Calu3 (cell line): ENCODE data around the gene SHTN1. TPM values are rescaled to one million over a fixed set of nuclear protein-coding genes. Genes with fewer than 3 reads are reported as not detected.

ENCODE experiments used
- BruUV-seq: library from RNA; stranded (reverse); fragments of 400-500 nt; replicated peaks from 2 replicates; lab custom pipeline; 2021; lab: Mats Ljungman, UMichigan
- CTCF ChIA-PET: fragments of 300-600 bp; sonication (Branson Sonifier 250); formaldehyde crosslinking; loops from one replicate; lab custom pipeline; 2022; ENCODE audit warnings: antibody characterized with exemption; lab: Charles Lee
- DNase-seq: peaks from one replicate; pipeline ENCODE4 v3.0.0; 2022
- H3K27ac Mint-ChIP-seq: one replicate; pipeline ENCODE4 v1.8.0; 2022; ENCODE audit warnings: mixed read lengths; ENCODE audit not compliant: unreplicated experiment
- H3K27me3 Mint-ChIP-seq: one replicate; pipeline ENCODE4 v1.8.0; 2022; ENCODE audit warnings: mixed read lengths; ENCODE audit not compliant: unreplicated experiment
- H3K36me3 Mint-ChIP-seq: one replicate; pipeline ENCODE4 v1.8.0; 2022; ENCODE audit warnings: mild to moderate bottlenecking, moderate library complexity, mixed read lengths; ENCODE audit not compliant: insufficient read depth, unreplicated experiment
- H3K4me1 Mint-ChIP-seq: one replicate; pipeline ENCODE4 v1.8.0; 2022; ENCODE audit warnings: mild to moderate bottlenecking, low read depth, mixed read lengths; ENCODE audit not compliant: unreplicated experiment
- H3K4me3 Mint-ChIP-seq: one replicate; pipeline ENCODE4 v1.8.0; 2022; ENCODE audit warnings: mild to moderate bottlenecking, low read depth, moderate library complexity, mixed read lengths; ENCODE audit not compliant: unreplicated experiment
- H3K9me3 Mint-ChIP-seq: one replicate; pipeline ENCODE4 v1.8.0; 2022; ENCODE audit warnings: low read depth, mixed read lengths; ENCODE audit not compliant: unreplicated experiment
- CTCF ChIP-seq: fragments of 200-600 bp; IDR thresholded peaks from one replicate; pipeline ENCODE4 v1.8.0; 2022; ENCODE audit warnings: antibody characterized with exemption; ENCODE audit not compliant: unreplicated experiment
- intact Hi-C: fragments of 100-400 bp; cut with micrococcal nuclease; formaldehyde crosslinking; loops from one replicate; pipeline ENCODE4 v1.10.0; 2022; ENCODE audit not compliant: unreplicated experiment
- total RNA-seq: library from RNA; stranded (reverse); gene quantifications from 2 replicates; pipeline ENCODE4 v1.2.3, GENCODE V29; 2022

SHTN1 gene
- total RNA-seq, 1 experiment from 2014 or later: 32.3 TPM

- intact Hi-C loops: no loop called here
- no peak for DNase-seq
- H3K27ac Mint-ChIP-seq: no peak overlapping the region
- TF ChIP-seq CTCF: no peak
- H3K9me3 Mint-ChIP-seq: peaks cover 3% of the 10 kb centered on the region
- H3K4me3 Mint-ChIP-seq: no peak overlapping the region
- H3K27me3 Mint-ChIP-seq: no peaks in the 10 kb centered on the region
- no peaks in the 10 kb centered on the region for H3K4me1 Mint-ChIP-seq
- CTCF ChIA-PET: no interaction called here
- peaks cover 5% of the 10 kb centered on the region for H3K36me3 Mint-ChIP-seq
- BruUV-seq: no TSS peak
These were observed 73.2 kb downstream of the SHTN1 start for GRCh38 chr10:116931806-116932205.

GRCh38 chr10:116926426-116926825, 78.6 kb downstream of the SHTN1 start:
- no peak for DNase-seq
- CTCF ChIA-PET: no interaction called here
- Mint-ChIP-seq H3K27ac (no peak overlapping the region), H3K4me1 (no peaks in the 10 kb centered on the region), H3K36me3 (peaks cover 5% of the 10 kb centered on the region), H3K27me3 (no peaks in the 10 kb centered on the region), H3K4me3 (no peak overlapping the region), H3K9me3 (no peaks in the 10 kb centered on the region)
- intact Hi-C loops: no loop called here
- no TSS peak for BruUV-seq
- TF ChIP-seq CTCF: no peak

GRCh38 chr10:116925056-116925455, 79.9 kb downstream of the SHTN1 start:
- H3K4me3 Mint-ChIP-seq: no peak overlapping the region
- peaks cover 5% of the 10 kb centered on the region for H3K36me3 Mint-ChIP-seq
- H3K27me3 Mint-ChIP-seq: no peaks in the 10 kb centered on the region
- intact Hi-C loops: no loop called here
- no peak overlapping the region for H3K27ac Mint-ChIP-seq
- H3K9me3 Mint-ChIP-seq: no peaks in the 10 kb centered on the region
- BruUV-seq: no TSS peak
- DNase-seq: no peak
- TF ChIP-seq CTCF: no peak
- CTCF ChIA-PET: no interaction called here
- H3K4me1 Mint-ChIP-seq: no peaks in the 10 kb centered on the region

GRCh38 chr10:116919706-116920105, 85.3 kb downstream of the SHTN1 start:
- no peak overlapping the region for H3K27ac Mint-ChIP-seq
- no peaks in the 10 kb centered on the region for H3K27me3 Mint-ChIP-seq
- CTCF ChIA-PET: no interaction called here
- BruUV-seq: no TSS peak
- peaks cover 4% of the 10 kb centered on the region for H3K36me3 Mint-ChIP-seq
- H3K4me3 Mint-ChIP-seq: no peak overlapping the region
- intact Hi-C loops: no loop called here
- TF ChIP-seq CTCF: no peak
- no peaks in the 10 kb centered on the region for H3K4me1 Mint-ChIP-seq
- no peak for DNase-seq
- no peaks in the 10 kb centered on the region for H3K9me3 Mint-ChIP-seq
